ENCODE measurements around the gene MAVS. TPM values are rescaled to one million over a fixed set of nuclear protein-coding genes. Genes with fewer than 3 reads are reported as not detected.

Gene MAVS
- total RNA-seq, 1 experiment from 2014 or later = 24.2 TPM

GRCh38 chr20:3798908-3799248 is 47.8 kb upstream of the MAVS start:
- Histone ChIP-seq H3K9me3 (ENCODE audit: control insufficient read depth, low read depth, low read length) (no peaks in the 10 kb centered on the region), H2BK15ac (ENCODE audit: low read depth, low read length) (no peak overlapping the region), H3K4me1 (ENCODE audit: insufficient read depth, low read length) (no peaks in the 10 kb centered on the region; the same call in 1 of the 2 replicates), H4K5ac (ENCODE audit: insufficient read length, low read depth, low read length) (no peak overlapping the region), H3K18ac (ENCODE audit: insufficient read length, low read depth, low read length) (no peak overlapping the region), H2BK5ac (ENCODE audit: insufficient read length, low read length) (no peak overlapping the region), H3K14ac (ENCODE audit: insufficient read depth, low read length) (no peak overlapping the region), H3K4ac (ENCODE audit: low read depth, low read length) (no peak overlapping the region), H2BK12ac (ENCODE audit: insufficient read length, low read depth, low read length) (no peak overlapping the region), H3T11ph (ENCODE audit: low read length) (no peak overlapping the region), H3K79me2 (ENCODE audit: insufficient read depth, low read length) (no peaks in the 10 kb centered on the region), H3K23me2 (ENCODE audit: insufficient read length, low read depth, low read length, poor library complexity, severe bottlenecking) (peaks cover 19% of the 10 kb centered on the region), H3K9ac (ENCODE audit: extremely low read depth, insufficient read length, low read length) (no peak overlapping the region), H3K23ac (ENCODE audit: insufficient read length, low read depth, low read length) (no peak overlapping the region), H2AK5ac (ENCODE audit: insufficient read length, low read length) (no peak overlapping the region), H3K27me3 (ENCODE audit: insufficient read depth, low read length) (no peaks in the 10 kb centered on the region), H2AFZ (ENCODE audit: low read length) (no peak overlapping the region), H4K8ac (replicated peaks; ENCODE audit: insufficient read length, low read depth, low read length) (no peak overlapping the region), H4K20me1 (ENCODE audit: control insufficient read depth, insufficient read depth, insufficient read length) (no peaks in the 10 kb centered on the region), H3K4me2 (ENCODE audit: insufficient read depth, insufficient read length, low read length) (no peak overlapping the region), H4K91ac (ENCODE audit: insufficient read length, low read depth, low read length) (no peak overlapping the region), H3K27ac (ENCODE audit: insufficient read length, low read depth, low read length) (no peak overlapping the region), H2BK120ac (ENCODE audit: low read depth, low read length, poor library complexity, severe bottlenecking) (no peak overlapping the region), H2BK20ac (ENCODE audit: low read depth, low read length, poor library complexity, severe bottlenecking) (no peak overlapping the region), H3K79me1 (ENCODE audit: insufficient read depth, low read depth, low read length, poor library complexity, severe bottlenecking) (no peaks in the 10 kb centered on the region), H3K56ac (ENCODE audit: insufficient read length, low read depth, low read length) (no peak overlapping the region)
- no peaks in the 10 kb centered on the region for H3K9me3 Mint-ChIP-seq
- H3K4me1 Mint-ChIP-seq = peaks cover 42 to 55% of the 10 kb centered on the region in 2 experiments
- H3K27me3 Mint-ChIP-seq (ENCODE audit: low read depth) = peaks cover 15% of the 10 kb centered on the region
- peaks cover 24 to 35% (median 29%) of the 10 kb centered on the region in 3 experiments for H3K36me3 Mint-ChIP-seq (ENCODE audit: insufficient read depth in 1 of 3, low read depth in 3 of 3)
- TF ChIP-seq CTCF (conservative IDR thresholded peaks at IDR 0.05) = no peak
- peak overlapping the region in 1 of 2 experiments; percentile 63; a peak in 2 of 5 replicates for H3K4me3 Mint-ChIP-seq
- WGBS (ENCODE audit: extremely low coverage, insufficient read length, low lambda C conversion rate) = no CpG with 5 or more reads among the region's 3 CpGs
- H3K27ac Mint-ChIP-seq = peak overlapping the region in 2 of 3 experiments; percentile 63 to 96; a peak in 4 of 7 replicates
- DNase-seq = no peak
